ENCODE measurements around the gene NDOR1.

Gene NDOR1

DNA sequence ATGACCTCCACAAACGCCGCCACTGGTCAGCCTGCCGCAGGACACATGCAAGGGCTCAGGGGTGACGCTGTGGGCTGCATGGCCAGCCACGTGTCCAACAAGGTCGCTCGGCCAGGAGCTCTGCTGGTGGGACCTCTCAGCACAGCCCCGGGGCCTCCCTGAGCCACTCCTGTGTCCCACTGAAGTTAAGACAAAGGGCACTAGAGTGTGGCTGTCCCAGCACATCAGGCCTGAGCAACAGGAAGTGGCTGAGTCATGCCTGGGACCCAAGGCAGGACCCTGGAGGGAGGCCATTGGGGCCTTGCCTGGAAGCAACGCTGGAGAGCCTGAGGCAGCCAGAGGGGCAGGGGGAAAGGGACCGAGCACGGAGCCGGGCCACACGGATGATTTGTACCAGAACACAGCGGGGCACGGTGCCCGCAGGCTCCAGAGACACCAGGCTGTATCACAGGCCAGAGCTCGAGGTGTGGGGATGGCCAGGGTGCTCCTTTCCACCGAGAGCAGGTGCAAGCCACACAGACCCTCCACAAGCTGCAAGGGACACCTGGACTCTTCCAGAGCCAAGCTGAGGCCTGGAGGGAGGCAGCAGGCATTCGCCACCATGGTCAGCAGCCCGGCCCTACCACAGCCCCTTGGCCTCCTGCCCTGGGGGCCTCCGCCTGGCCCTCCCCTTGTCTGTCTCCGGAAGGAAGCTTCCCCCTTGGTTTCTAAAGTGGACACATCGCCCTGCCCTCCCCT is 27.1 kb upstream of the NDOR1 start:
- no peaks in the 10 kb centered on the region for H3K9me3 ChIP-seq (ENCODE audit: insufficient read depth, low read length)
- peaks cover 18% of the 10 kb centered on the region for H3K4me1 ChIP-seq (ENCODE audit: low read length)
- peaks cover 33% of the 10 kb centered on the region for H3K36me3 ChIP-seq (replicated peaks; ENCODE audit: low read depth, low read length)
- no peaks in the 10 kb centered on the region; the same call in 1 of the 2 replicates for H4K20me1 ChIP-seq (ENCODE audit: insufficient read depth, low read length)
- H3K4me2 ChIP-seq (ENCODE audit: low read length): no peak overlapping the region
- no peaks in the 10 kb centered on the region for H3K27me3 ChIP-seq (ENCODE audit: low read depth, low read length)
- H3K9ac ChIP-seq (ENCODE audit: low read length): no peak overlapping the region
- TF ChIP-seq, protein P1, sequence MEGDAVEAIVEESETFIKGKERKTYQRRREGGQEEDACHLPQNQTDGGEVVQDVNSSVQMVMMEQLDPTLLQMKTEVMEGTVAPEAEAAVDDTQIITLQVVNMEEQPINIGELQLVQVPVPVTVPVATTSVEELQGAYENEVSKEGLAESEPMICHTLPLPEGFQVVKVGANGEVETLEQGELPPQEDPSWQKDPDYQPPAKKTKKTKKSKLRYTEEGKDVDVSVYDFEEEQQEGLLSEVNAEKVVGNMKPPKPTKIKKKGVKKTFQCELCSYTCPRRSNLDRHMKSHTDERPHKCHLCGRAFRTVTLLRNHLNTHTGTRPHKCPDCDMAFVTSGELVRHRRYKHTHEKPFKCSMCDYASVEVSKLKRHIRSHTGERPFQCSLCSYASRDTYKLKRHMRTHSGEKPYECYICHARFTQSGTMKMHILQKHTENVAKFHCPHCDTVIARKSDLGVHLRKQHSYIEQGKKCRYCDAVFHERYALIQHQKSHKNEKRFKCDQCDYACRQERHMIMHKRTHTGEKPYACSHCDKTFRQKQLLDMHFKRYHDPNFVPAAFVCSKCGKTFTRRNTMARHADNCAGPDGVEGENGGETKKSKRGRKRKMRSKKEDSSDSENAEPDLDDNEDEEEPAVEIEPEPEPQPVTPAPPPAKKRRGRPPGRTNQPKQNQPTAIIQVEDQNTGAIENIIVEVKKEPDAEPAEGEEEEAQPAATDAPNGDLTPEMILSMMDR (IDR thresholded peaks at IDR 0.05; ENCODE audit: low read depth, low read length): no peak
- TF ChIP-seq EZH2phosphoT487 (IDR thresholded peaks at IDR 0.05; ENCODE audit: low read depth): no peak
- no peak overlapping the region for H3K27ac ChIP-seq (ENCODE audit: low read length)
- no peaks in the 10 kb centered on the region for H3K79me2 ChIP-seq (ENCODE audit: low read length)
- no peak overlapping the region for H2AFZ ChIP-seq (ENCODE audit: low read depth, low read length)
- no peak overlapping the region for H3K4me3 ChIP-seq (ENCODE audit: low read length)

DNA sequence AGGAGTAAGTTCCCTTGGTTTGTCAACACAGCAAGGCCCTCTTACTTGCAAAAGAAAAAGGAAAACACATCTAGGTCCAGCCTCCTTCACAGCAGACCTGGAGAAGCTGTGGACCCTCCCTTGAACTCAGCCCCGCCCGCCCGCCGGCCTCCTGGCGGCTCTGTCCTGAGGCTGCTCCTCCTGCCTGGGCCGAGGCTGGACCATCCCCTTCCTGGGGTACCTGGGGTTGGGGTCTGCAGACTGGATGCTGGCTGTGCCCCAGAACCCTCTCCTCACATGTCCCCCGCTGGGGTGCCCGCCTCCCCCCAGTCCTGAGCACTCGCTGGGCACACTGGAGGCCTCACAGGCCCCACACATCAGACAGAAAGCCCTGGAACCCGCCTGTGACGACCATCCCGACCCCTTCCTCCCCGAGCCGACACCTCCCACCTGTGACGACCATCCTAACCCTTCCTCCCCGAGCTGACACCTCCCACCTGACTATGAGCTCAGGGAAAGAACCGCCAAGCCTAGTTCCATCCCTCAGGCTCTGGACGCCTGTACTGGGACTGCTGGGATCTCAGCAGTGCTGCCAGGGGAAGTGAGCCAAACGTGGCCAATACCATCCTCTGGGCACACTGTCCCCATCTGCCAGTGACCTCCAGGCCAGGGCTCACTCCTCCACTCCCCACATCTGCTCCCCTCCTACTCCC is 26.4 kb upstream of the NDOR1 start:
- no peaks in the 10 kb centered on the region; the same call in 1 of the 2 replicates for H4K20me1 ChIP-seq (ENCODE audit: insufficient read depth, low read length)
- no peak overlapping the region for H3K4me2 ChIP-seq (ENCODE audit: low read length)
- no peak overlapping the region for H3K9ac ChIP-seq (ENCODE audit: low read length)
- H3K79me2 ChIP-seq (ENCODE audit: low read length): no peaks in the 10 kb centered on the region
- H2AFZ ChIP-seq (ENCODE audit: low read depth, low read length): no peak overlapping the region
- no peak overlapping the region for H3K27ac ChIP-seq (ENCODE audit: low read length)
- H3K27me3 ChIP-seq (ENCODE audit: low read depth, low read length): no peaks in the 10 kb centered on the region
- no peaks in the 10 kb centered on the region for H3K9me3 ChIP-seq (ENCODE audit: insufficient read depth, low read length)
- peaks cover 35% of the 10 kb centered on the region for H3K36me3 ChIP-seq (replicated peaks; ENCODE audit: low read depth, low read length)
- H3K4me3 ChIP-seq (ENCODE audit: low read length): no peak overlapping the region
- peaks cover 12% of the 10 kb centered on the region for H3K4me1 ChIP-seq (ENCODE audit: low read length)
- no peak for TF ChIP-seq EZH2phosphoT487 (IDR thresholded peaks at IDR 0.05; ENCODE audit: low read depth)
- TF ChIP-seq, protein P1 (IDR thresholded peaks at IDR 0.05; ENCODE audit: low read depth, low read length): no peak

DNA sequence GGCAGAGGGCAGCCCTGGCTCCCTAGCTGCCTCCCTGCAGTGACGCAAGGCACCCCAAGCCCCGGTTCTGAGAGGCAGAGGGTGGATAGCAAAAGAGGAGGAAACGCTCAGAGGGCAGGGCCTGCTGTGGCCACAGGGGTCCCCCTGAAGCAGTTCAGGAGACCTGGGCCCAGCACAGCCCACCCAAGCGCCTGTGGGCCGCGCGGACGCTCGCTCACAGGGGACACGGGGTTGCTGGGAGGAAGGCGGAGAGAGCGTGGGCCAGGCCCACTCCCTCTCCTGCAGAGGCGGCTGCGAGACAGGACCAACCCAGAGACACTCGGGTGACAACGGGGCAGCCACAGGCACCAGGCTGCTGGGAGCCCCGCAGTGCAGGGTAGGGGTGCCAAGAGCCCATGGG is 25.7 kb upstream of the NDOR1 start:
- no peak overlapping the region for H3K4me2 ChIP-seq (ENCODE audit: low read length)
- no peak overlapping the region for H3K4me3 ChIP-seq (ENCODE audit: low read length)
- H3K27me3 ChIP-seq (ENCODE audit: low read depth, low read length): no peaks in the 10 kb centered on the region
- no peaks in the 10 kb centered on the region; the same call in 1 of the 2 replicates for H4K20me1 ChIP-seq (ENCODE audit: insufficient read depth, low read length)
- peaks cover 7% of the 10 kb centered on the region for H3K4me1 ChIP-seq (ENCODE audit: low read length)
- no peak overlapping the region for H3K9ac ChIP-seq (ENCODE audit: low read length)
- H3K27ac ChIP-seq (ENCODE audit: low read length): no peak overlapping the region
- no peaks in the 10 kb centered on the region for H3K79me2 ChIP-seq (ENCODE audit: low read length)
- peaks cover 35% of the 10 kb centered on the region for H3K36me3 ChIP-seq (replicated peaks; ENCODE audit: low read depth, low read length)
- TF ChIP-seq, protein P1 (IDR thresholded peaks at IDR 0.05; ENCODE audit: low read depth, low read length): no peak
- no peak for TF ChIP-seq EZH2phosphoT487 (IDR thresholded peaks at IDR 0.05; ENCODE audit: low read depth)
- no peak overlapping the region for H2AFZ ChIP-seq (ENCODE audit: low read depth, low read length)
- no peaks in the 10 kb centered on the region for H3K9me3 ChIP-seq (ENCODE audit: insufficient read depth, low read length)

DNA sequence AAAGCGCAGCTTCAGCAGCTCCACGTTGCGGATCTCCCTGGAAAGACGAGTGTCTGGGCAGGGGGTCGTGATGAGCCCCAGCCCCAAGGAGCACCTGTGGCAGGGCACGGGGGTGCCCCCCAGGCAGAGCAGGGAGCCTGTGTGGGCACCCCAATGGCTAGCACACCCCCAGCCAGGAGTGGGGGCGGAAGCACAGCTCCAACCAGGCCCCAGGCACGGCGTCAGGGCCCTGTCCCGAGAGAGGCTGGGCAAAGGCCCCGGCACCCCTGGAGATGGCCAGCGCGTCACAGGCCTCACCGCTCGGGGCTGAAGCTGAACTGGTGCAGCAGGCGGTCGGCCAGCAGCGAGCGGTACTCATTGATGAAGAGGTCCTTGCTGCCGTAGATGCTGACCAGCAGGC is 25.0 kb upstream of the NDOR1 start:
- Histone ChIP-seq H3K36me3 (replicated peaks; ENCODE audit: low read depth, low read length) (peaks cover 35% of the 10 kb centered on the region), H3K79me2 (ENCODE audit: low read length) (no peaks in the 10 kb centered on the region; the same call in 1 of the 2 replicates), H3K4me1 (ENCODE audit: low read length) (no peaks in the 10 kb centered on the region), H3K27ac (ENCODE audit: low read length) (no peak overlapping the region), H3K4me3 (ENCODE audit: low read length) (no peak overlapping the region), H3K27me3 (ENCODE audit: low read depth, low read length) (no peaks in the 10 kb centered on the region), H3K9me3 (ENCODE audit: insufficient read depth, low read length) (no peaks in the 10 kb centered on the region), H2AFZ (ENCODE audit: low read depth, low read length) (no peak overlapping the region), H3K4me2 (ENCODE audit: low read length) (no peak overlapping the region), H3K9ac (ENCODE audit: low read length) (no peak overlapping the region), H4K20me1 (ENCODE audit: insufficient read depth, low read length) (no peaks in the 10 kb centered on the region; the same call in 1 of the 2 replicates)
- TF ChIP-seq EZH2phosphoT487 (IDR thresholded peaks at IDR 0.05; ENCODE audit: low read depth): no peak
- TF ChIP-seq, protein P1 (IDR thresholded peaks at IDR 0.05; ENCODE audit: low read depth, low read length): no peak
